Fibroblast of lung (primary cell): Measurements from ENCODE around the gene DIAPH3. TPM values are rescaled to one million over a fixed set of nuclear protein-coding genes. Genes with fewer than 3 reads are reported as not detected.
"Not testable (repeated sequence)": the region's sequence is repeated elsewhere in the genome, so short reads cannot be mapped to it uniquely, and the experiment has no call there.

Source experiments
- DNase-seq, 2 donors: peaks; one replicate each; pipeline versions ENCODE4 v3.0.0 to v3.0.0-alpha.2; 2010; ENCODE audit warnings: low read depth in 2 of 2
- H2AFZ ChIP-seq: 2 replicates; pipeline ENCODE4 v1.5.1; 2012; ENCODE audit warnings: low read length, control low read depth, inconsistent platforms
- H3K27ac ChIP-seq: 2 replicates; pipeline ENCODE4 v1.5.1; 2011; ENCODE audit warnings: low read length, control low read depth; ENCODE audit not compliant: insufficient read depth
- H3K27me3 ChIP-seq: 2 replicates; pipeline ENCODE4 v1.5.1; 2011; ENCODE audit warnings: mild to moderate bottlenecking, low read length; ENCODE audit not compliant: control insufficient read depth, insufficient read depth
- H3K36me3 ChIP-seq: 2 replicates; pipeline ENCODE4 v1.5.1; 2011; ENCODE audit warnings: low read length; ENCODE audit not compliant: control insufficient read depth, insufficient read depth
- H3K4me1 ChIP-seq: 2 replicates; pipeline ENCODE4 v1.5.1; 2011; ENCODE audit warnings: low read length; ENCODE audit not compliant: control insufficient read depth, insufficient read depth; ENCODE audit errors: extremely low read depth
- H3K4me2 ChIP-seq: 2 replicates; pipeline ENCODE4 v1.5.1; 2011; ENCODE audit warnings: low read length, control low read depth; ENCODE audit not compliant: insufficient read depth; ENCODE audit errors: extremely low read depth
- H3K4me3 ChIP-seq, 4 experiments: fragments of 200-600 bp in 1 of 4; sonication (generic) in 1 of 4; replicated peaks in 1 of 4; 2 replicates each; pipeline ENCODE4 v1.5.1; 2011 to 2016; ENCODE audit warnings: low read length in 4 of 4, low read depth in 3 of 4, mild to moderate bottlenecking in 3 of 4, control low read depth in 2 of 4, inconsistent platforms in 1 of 4, mixed read lengths in 1 of 4; ENCODE audit not compliant: insufficient read depth in 1 of 4; ENCODE audit errors: control extremely low read depth in 1 of 4
- H3K79me2 ChIP-seq: 2 replicates; pipeline ENCODE4 v1.5.1; 2012; ENCODE audit warnings: mild to moderate bottlenecking, low read length, inconsistent platforms; ENCODE audit not compliant: control insufficient read depth, insufficient read depth
- H3K9ac ChIP-seq: 2 replicates; pipeline ENCODE4 v1.5.1; 2011; ENCODE audit warnings: mild to moderate bottlenecking, low read length, control low read depth; ENCODE audit not compliant: insufficient read depth
- H3K9me3 ChIP-seq: 2 replicates; pipeline ENCODE4 v1.5.1; 2012; ENCODE audit warnings: low read depth, low read length; ENCODE audit not compliant: control insufficient read depth, insufficient read depth
- H4K20me1 ChIP-seq: 2 replicates; pipeline ENCODE4 v1.5.1; 2011; ENCODE audit warnings: low read length; ENCODE audit not compliant: control insufficient read depth, insufficient read depth; ENCODE audit errors: extremely low read depth
- EZH2 ChIP-seq: IDR thresholded peaks from 2 replicates; pipeline ENCODE4 v1.5.1; 2012; ENCODE audit warnings: low read length, control low read depth, mild to moderate bottlenecking; ENCODE audit errors: missing control alignments
- polyA plus RNA-seq, 2 donors: library from polyadenylated mRNA; depleted of rRNA in 1 of 2; stranded (reverse) in 1 of 2; unstranded in 1 of 2; fragments of >200 nt; gene quantifications; 2 replicates each; pipeline ENCODE4 v1.2.1, GENCODE V29; 2011 to 2012; ENCODE audit warnings: missing spikeins in 1 of 2
- total RNA-seq: library from RNA; depleted of rRNA; stranded (reverse); fragments of >200 nt; gene quantifications from 2 replicates; pipeline ENCODE4 v1.2.1, GENCODE V29; 2014
- TF ChIP-seq, protein P1 (sequence below), 2 donors: IDR thresholded peaks in 1 of 2; conservative IDR thresholded peaks in 1 of 2; 1 replicate in 1 of 2; 2 replicates in 1 of 2; pipeline ENCODE4 v1.5.1; 2011 to 2012; ENCODE audit warnings: low read length in 2 of 2, control low read depth in 1 of 2, inconsistent platforms in 1 of 2, low read depth in 1 of 2, mild to moderate bottlenecking in 1 of 2

DIAPH3 gene
- total and polyA plus RNA-seq, 2 donors (not counting 1 experiment from before 2014, with no cell fraction given) = 5.9 to 10.9 TPM

DNA sequence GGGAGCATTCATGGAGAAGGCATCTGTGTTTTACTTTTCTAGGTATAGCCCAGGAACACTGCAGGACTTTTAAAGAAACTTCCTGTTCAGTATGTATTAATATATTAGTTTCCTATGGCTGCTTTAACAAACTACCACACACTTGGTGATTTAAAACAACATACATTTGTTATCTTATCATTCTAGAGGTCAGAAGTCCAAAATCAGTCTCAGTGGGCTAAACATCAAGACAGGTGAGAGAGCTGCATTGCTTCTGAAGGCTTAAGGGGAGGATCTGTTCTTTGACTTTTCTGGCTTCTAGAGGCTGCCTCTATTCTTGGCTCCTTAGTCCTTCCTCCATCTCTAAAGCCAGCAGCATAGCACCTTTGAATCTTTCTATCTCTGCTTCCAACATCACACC is 37.6 kb upstream of the DIAPH3 start:
- TF ChIP-seq, protein P1, sequence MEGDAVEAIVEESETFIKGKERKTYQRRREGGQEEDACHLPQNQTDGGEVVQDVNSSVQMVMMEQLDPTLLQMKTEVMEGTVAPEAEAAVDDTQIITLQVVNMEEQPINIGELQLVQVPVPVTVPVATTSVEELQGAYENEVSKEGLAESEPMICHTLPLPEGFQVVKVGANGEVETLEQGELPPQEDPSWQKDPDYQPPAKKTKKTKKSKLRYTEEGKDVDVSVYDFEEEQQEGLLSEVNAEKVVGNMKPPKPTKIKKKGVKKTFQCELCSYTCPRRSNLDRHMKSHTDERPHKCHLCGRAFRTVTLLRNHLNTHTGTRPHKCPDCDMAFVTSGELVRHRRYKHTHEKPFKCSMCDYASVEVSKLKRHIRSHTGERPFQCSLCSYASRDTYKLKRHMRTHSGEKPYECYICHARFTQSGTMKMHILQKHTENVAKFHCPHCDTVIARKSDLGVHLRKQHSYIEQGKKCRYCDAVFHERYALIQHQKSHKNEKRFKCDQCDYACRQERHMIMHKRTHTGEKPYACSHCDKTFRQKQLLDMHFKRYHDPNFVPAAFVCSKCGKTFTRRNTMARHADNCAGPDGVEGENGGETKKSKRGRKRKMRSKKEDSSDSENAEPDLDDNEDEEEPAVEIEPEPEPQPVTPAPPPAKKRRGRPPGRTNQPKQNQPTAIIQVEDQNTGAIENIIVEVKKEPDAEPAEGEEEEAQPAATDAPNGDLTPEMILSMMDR (conservative IDR thresholded peaks at IDR 0.05 in 1 of 2, IDR thresholded peaks at IDR 0.05 in 1 of 2; ENCODE audit: low read depth in 1 of 2, low read length in 2 of 2) = no peak
- TF ChIP-seq EZH2 = no peak
- no peaks in the 10 kb centered on the region for H3K9me3 ChIP-seq

DNA sequence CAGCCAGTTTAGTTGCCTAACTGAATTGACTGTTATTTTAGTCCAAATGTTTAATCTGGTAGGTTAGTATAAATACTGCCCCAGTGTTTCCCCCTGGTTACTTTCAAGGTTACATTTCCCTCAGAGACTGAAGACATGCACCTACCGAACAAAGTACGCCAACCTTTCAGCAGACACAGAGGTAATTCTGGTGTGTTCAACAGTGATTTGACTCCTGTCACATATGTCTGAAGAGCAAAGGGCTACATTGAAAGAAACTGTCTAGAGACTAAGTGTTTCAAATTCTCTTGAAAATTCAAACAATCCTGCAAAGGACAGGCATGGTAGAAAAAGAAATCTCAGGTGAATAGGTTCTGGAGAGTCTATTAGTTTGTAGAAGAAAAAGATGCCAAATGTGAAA is 32.2 kb upstream of the DIAPH3 start:
- H3K27me3 ChIP-seq, DNase-seq, H3K4me1 ChIP-seq, H3K27ac ChIP-seq, H3K79me2 ChIP-seq, H3K9ac ChIP-seq, H3K4me3 ChIP-seq, H2AFZ ChIP-seq, H3K36me3 ChIP-seq, H4K20me1 ChIP-seq, H3K9me3 ChIP-seq, H3K4me2 ChIP-seq: not testable (repeated sequence)

More for the DNA sequence above, 37.6 kb upstream of the DIAPH3 start:
- Histone ChIP-seq H3K27ac (no peak overlapping the region), H2AFZ (no peak overlapping the region), H3K4me2 (no peak overlapping the region), H3K4me3 (no peak overlapping the region), H4K20me1 (no peaks in the 10 kb centered on the region), H3K4me1 (no peaks in the 10 kb centered on the region), H3K27me3 (no peaks in the 10 kb centered on the region), H3K36me3 (no peaks in the 10 kb centered on the region), H3K9ac (no peak overlapping the region), H3K79me2 (no peaks in the 10 kb centered on the region)
- DNase-seq = no peak

DNA sequence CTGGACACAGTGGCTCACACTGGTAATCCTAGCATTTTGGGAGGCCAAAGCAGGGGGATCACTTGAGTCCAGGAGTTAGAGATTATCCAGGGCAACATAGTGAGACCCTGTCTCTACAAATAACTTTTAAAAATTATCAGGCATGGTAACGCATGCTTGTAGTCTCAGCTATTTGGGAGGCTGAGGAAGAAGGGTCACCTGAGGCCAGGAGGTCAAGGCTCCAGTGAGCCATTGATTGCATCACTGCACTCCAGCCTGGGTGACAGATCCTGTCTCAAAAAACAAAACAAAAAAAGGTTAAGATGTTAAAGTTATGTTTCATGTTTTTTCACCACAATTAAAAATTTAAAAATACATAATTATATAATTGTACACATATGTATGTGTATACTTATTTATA is 19.2 kb upstream of the DIAPH3 start:
- TF ChIP-seq, protein P1 (conservative IDR thresholded peaks at IDR 0.05 in 1 of 2, IDR thresholded peaks at IDR 0.05 in 1 of 2; ENCODE audit: low read depth in 1 of 2, low read length in 2 of 2) = no peak
- no peak for TF ChIP-seq EZH2
- no peak overlapping the region for H3K27ac ChIP-seq

More for the DNA sequence above, 19.2 kb upstream of the DIAPH3 start:
- H3K9me3 ChIP-seq = no peaks in the 10 kb centered on the region
- H3K36me3 ChIP-seq = no peaks in the 10 kb centered on the region
- no peaks in the 10 kb centered on the region for H3K79me2 ChIP-seq
- no peak overlapping the region for H3K4me2 ChIP-seq
- H3K4me3 ChIP-seq = no peak overlapping the region
- H3K9ac ChIP-seq = no peak overlapping the region
- no peak for DNase-seq
- no peaks in the 10 kb centered on the region for H3K27me3 ChIP-seq
- H3K4me1 ChIP-seq = no peaks in the 10 kb centered on the region
- no peak overlapping the region for H2AFZ ChIP-seq
- H4K20me1 ChIP-seq = no peaks in the 10 kb centered on the region
